Stimulated activated CD8-positive, alpha-beta memory T cell treated with anti-CD3 and anti-CD28 coated beads, Interleukin-12 subunit alpha, Interleukin-12 subunit beta, amount 100 ng/mL, for 1 hour (primary cell): ENCODE data around the gene MED31.
A peak's percentile ranks its signal among the peaks of the same experiment; 100 is the strongest.
"Not testable (repeated sequence)": the region's sequence is repeated elsewhere in the genome, so short reads cannot be mapped to it uniquely, and the experiment has no call there.

ENCODE experiments used
- DNase-seq: peaks from one replicate; pipeline ENCODE4 v3.0.0-alpha.2; 2020; ENCODE audit warnings: low read depth

The MED31 gene

DNA sequence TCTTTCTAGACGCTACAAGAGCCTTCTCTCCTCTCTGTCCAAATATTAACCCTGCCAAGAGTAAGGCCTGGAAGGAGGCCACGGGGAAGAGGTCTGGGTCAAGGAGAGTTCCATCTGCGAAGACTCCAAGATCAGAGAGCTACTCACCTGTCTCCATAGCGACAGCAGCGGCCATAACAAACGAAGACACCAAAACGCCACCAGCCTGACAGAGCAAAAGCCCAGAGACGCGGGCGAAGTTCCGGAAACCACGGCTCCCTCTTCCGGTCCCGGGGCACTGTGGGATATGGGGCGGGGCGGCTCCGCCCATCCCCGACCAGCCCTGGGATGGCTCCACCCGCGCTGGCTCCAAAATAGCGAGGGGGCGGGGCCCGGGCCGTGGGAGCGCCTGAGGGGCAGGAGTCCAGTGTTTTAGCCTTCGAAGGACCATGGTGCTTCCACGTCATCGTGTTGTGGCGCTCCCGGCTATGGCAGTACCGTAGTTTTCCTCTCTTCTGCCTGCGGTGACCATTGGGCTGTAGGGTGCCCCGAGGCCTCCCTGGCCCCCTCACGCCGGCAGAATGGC is at the start of gene MED31, which contains the start of gene C17orf100:
TSS of gene MED31 (minus strand) at position 252 of the 565 bp plus-strand sequence. CDS start at position 175, 77 bp downstream.
TSS of gene C17orf100 (plus strand) at position 409 of the 565 bp plus-strand sequence. CDS start at position 561, 152 bp downstream.
- DNase-seq: peak; percentile 89

DNA sequence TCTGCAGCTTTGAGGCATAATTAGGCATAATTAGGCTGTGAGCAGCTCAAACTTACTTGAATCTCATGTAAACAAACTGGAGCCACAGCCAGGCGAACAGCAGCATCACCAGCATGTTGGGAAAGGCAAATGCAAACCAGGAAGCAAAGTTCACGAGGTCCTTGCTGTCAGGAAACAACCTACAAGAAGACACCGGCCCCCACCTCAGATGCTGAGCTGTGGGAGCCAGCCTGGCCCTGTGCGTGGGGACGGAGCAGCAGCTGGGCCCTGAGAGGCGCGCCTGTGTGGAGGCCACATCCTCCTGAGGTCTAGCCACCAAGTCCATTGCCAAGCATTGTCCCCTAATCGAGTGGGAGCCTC is 49.5 kb upstream of the MED31 start:
- DNase-seq: no peak

DNA sequence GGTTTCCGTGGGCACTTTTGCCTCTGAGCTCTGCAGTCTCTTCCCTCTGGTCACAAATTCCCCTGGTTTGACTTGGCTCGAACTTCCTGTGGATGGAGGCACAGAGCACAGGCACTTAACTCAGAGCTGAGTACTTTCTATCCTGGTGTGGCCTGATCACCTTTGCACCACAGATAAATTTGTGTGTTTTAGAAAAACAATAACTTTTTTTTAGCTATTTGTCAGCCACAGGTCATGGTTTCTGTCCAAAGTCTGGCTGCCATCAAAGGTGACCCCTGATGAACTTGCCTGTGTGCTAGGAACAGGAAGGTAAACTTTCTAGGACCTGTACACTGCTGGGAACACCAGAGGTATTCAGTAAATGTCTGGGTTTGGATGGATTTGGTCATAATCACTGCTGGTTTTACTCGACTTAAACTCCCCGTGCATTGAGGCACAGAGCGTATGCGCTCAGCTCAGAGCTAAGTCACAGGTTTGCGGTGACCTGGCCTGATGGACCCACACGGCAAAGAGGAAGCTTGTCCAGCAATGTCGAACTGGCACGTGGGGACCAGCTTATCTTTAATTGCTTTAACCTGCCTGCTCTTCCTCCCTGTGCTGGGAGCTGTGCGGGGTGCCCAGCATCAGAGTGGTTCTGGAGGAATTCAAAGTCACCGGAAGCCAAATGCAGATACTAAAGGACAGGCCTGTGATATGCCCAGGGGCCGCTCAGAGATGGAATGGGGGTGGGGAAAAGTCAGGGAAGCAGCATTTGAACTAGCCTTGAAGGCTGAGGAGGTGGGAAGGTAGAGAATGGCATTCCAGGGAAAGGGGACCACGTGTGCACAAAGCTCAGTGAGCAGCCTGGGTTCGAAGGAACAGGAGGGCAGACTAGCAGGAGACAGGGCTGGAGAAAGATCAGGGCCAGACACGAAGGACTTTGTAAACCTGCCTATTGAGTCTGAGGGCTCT is 48.9 kb upstream of the MED31 start:
- no peak for DNase-seq

DNA sequence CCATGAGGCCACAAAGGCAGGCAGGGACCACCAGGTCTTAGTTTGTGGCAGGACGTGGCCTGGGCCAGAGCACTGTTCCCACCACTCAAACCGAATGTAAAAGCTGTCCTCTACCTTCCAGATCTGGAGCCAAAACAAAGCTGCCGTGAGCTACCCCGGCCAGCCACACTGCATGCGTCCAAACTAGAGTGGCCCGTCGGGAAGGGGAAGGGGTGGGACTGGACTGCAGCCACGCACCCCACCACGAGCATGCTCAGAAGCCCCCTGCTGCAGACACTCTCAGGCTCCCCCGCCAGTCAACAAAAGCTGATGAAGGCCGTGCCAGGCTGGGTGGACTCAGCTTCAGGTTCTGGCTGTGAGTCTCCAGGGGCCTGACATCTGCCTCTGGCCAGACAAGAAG is 46.6 kb upstream of the MED31 start:
- DNase-seq: no peak

DNA sequence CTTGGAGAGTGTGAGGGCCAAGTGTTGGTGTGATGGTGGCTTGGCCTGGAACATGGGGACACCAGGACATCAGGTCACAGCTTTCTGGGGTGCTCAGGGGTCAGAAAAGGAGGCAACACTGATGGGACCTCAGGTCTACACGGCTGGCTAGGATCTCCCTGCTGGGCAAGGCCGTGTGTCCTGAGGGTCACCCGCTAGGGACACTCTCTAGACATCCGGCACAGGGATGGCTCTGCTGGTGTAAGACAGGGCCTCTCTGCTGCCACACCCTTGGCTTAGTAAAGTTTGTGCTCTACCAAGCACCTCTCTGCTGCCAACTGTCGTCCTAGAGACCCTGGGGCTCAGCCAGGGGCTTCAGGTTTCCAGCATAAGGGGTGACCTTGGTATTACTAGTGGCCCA is 45.5 kb upstream of the MED31 start:
- no peak for DNase-seq

DNA sequence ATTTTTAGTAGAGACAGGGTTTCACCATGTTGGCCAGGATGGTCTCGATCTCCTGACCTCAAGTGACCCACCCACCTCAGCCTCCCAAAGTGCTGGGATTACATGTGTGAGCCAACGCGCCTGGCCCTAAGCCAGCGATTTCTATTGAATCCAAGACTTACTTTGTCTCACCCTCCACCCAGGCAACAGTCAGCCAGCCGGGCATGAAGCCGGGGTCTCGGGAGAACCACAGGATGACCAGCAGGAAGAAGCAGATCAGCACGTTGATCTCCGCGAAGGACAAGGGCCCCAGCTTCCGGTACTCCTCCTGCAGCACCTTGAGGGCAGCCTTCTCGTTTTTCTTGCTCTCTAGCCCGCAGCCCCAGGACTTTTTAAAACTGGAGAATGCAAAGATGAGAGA is 44.2 kb upstream of the MED31 start:
- DNase-seq: no peak

DNA sequence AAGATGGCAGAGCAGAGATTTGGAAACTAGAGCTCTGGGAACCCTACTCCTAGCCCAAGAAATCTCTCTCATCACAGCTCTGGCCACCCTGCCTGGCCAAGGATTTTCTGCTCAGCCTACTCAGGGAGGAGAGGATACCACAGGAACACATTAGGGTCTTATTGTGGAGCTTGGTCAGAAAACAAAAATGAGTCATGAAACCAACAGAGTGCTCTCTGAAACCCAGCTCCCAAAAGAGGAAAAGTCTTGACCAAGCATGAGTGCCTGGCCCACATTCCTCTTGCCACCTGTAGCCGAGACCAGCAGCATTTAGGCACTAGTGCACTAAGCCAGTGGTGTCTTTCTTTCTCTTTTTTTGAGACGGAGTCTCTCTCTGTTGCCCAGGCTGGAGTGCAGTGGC is 43.6 kb upstream of the MED31 start:
- no peak for DNase-seq

DNA sequence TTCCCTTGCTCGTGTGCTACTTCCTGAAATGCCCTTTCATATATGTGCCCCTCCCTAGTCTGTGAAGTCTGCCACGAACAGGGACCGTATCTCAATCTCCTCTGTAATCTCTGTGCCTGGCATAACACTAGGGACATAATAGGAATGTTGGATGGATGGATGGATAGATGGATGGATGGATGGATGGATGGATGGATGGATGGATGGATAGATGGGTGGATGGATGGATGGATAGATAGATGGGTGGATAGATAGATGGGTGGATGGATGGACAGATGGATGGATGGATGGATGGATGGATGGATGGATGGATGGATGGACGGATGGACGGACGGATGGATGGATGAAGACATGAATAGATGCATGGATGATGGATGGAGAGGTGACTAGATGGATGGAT is 40.6 kb upstream of the MED31 start:
- not testable (repeated sequence) for DNase-seq

DNA sequence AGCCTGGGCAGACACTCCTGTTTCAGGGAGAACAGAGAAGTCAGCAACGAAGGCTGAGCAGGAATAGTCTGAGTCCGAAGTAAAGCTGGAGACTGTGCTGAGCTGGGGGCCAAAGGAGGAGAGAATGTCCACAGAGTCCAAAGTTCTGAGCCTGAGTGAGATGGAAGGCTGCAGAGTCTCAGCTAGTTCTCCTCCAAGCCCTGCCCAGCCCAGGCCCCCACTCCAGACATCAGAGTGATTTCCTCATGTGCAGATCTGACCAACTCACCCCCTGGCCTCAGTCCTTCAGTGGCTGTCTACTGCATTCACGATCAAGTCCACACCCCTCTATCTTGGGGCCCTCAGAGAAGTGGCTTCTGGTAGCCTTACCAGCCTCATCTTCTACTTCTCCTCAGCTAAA is 40.1 kb upstream of the MED31 start:
- DNase-seq: no peak

DNA sequence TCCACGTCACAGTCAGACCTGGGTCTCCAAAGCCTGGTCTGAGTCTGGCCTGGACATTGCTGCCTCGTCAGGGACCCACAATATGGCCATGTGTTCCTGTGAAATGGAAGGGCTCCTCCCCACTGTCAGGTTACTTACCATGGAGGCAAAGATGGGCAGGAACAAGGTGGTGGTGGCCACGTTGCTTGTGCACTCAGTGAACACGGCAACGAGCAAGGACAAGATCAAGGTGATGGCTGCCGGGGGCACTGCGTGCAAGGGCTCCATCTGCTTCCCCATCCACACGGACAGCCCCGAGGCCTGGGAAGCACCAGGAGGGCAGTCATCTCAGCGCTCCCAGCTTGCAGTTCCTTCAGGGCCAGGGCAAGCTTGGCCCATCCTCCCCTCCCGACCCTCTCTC is 39.2 kb upstream of the MED31 start:
- DNase-seq: no peak

DNA sequence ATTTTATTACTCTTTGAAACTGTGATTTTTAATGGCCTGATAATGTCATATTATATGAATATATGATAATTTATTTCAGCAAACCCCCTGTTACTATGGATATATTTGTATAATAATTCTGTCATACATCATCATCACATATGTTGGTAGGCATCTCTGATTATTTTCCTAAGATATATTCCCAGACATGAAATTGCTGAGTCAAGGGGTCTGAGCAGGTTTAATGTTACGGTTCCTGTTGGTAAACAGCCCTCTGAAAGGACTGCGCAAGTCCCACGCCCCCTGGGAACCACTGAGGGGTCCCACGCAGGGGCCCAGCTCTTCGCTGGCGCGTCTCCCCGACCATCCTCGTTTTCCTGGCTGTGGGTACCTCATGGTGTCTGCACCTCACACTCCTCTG is 37.5 kb upstream of the MED31 start:
- DNase-seq: no peak

DNA sequence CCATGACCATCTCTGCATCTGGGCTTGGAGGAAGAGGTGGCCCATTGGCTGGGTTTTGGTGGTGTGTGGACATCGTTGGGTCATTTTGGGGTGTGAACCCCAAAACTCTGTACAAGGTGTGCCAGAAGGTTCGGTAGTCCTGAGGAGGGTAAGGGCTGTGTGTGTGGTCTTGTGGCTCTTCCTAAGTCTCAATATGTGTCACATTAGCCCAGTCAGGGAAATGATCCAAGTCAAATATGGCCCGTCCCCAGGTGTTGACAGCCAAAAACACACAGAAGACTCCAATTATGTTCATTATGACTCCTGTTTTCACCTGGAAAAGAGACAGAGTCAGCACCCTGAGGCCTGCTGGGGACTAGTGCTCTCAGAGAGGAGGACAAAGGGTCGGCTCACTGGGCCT is 34.6 kb upstream of the MED31 start:
- no peak for DNase-seq

DNA sequence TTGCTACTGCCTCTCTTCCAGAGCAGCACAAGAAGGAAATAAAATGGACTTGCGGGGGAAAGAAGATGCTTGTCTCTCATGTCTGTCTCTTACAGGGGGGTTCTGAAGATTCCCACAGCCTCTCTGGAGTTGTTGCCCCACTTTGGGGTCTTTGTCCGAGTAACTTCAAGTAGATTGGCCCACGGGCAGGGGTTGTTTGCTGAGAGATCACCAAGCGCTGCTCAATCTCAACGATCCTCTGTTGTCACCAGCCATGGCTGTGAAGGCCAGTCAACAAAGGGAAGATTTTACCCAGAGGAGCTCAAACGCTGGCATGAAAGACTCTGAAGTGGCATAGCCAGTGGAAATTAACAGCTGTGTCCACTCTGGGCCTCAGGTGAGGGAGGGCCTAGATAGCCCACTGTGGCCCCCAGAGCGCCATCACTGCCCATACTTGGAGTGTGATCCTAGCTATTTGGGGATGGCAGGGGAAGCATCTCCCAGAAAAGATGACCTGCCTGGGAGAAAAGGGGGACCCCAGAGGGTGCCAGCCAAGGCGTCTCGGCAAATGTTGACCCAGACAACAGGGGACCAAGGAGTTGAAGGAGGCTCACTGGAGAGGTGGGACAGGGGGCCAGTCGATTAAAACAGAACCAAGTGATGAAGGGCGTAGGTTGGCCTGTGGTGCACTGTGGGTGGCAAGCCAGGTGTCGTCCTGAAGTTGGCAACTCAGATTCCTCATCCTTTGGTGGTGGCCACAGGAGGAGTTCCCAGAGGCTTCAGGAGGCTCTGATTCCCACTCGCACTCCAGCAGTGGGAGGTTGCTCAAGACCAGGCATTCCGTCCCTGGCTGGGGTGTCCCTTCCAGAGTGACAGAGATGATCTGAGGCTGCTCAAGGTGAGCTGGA is 33.7 kb upstream of the MED31 start:
- no peak for DNase-seq

DNA sequence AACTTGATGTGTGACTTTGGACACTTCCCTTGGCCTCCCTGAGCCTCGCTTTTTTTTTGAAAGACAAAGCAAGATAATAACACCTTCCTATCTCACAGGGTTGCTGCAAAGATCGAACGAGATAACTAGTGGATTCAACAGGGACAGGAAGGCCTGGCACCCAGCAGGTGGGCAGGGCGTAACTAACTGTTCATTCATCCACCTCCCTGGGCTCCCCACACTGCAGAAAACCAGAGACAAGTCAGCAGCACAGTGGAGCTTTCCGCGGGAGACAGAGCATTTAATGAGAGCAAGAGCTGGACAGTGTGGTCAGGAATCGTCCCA is 33.0 kb upstream of the MED31 start:
- no peak for DNase-seq

DNA sequence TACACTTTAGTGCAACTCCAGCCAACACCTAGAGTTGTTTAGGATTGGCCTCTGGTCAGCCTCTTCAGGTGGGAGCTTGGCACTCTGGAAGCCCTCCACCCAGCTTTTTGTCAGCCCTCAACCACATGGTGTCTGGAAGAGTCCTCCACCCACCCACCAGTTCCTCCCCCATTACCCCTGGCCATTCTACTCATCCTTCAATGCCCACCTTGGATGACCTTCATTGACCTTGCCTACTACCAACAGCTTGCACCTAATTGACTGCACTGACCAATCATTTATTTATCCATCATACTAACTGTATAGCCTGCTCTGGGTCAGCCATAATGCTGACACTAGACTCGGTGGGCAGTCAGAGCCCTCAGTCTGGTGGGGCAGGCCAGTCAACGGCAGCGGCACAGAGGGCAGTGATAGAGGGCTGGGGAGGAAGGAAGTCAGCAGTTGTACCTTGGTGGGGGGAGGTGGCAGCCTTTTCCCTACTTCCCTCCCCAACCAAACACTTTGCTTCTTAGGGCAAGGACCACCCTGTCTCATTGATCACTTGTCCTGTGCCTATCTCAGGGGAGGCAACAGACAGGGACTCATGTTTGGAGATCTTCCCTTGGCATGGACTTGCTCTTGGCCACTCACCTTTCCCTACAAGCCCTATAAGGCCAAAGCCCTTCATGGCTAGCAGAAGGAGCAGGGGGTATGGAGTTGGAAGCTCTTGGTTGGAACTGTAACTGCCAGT is 32.5 kb upstream of the MED31 start:
- DNase-seq: no peak

DNA sequence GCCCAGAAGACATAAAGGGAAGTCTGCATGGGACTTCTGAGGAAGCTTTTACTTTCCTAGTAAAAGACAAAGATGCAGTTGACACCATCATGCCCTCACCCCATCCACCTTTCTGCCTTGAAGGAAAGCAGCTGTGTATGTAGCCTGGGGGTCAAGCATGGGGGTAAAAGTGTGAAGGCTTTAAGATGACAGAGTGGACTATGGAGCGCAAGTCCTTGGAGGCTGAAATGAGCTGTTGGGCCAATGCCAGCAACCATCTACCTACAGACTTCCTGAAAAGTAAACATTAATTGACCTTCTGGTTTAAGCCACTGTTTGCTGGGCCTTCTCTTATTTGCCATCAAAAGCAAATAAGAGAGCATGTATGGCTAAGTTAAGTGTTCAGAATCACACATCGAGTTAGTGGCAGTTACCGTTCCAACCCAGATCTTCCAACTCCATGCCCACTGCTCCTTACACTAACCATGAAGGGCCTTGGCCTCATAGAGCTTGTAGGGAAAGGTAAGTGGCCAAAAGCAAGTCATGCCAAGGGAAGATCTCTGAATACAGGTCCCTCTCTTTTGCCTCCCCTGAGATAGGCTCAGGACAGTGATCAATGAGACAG is 31.8 kb upstream of the MED31 start:
- no peak for DNase-seq

DNA sequence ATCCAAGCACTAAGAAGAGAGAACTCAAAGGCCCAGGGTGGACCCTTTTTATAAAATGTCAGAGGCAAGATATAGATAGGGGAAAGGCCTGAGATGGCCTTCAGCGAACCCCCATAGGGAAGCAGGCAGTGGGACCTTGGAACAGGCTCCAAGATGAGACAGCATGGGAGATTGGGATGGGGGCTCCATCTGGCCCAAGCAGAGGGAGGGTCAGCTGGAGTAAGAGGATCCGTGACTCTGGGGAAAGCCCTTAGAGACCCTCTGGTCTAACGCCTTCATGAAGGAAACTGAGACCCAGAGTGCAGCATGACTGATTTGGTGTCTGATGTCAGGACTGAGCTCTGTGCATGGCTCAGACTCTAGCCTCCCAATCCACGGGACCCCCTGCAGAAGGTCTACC is 30.9 kb upstream of the MED31 start:
- DNase-seq: no peak

DNA sequence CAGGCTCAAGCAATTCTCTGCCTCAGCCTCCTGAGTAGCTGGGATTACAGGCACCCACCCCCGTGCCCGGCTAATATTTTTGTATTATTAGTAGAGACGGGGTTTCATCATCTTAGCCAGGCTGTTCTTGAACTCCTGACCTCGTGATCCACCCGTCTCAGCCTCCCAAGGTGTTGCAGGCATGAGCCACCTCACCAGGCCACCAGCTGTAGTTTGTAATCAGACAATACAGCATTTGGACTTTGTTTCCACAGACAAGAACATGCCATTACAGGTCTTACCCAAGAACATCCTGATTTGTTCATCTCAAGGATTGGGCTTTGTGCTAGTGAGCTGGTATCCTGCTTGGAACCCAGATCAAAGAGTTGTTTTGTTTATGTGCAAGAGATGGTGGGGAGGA is 30.3 kb upstream of the MED31 start:
- no peak for DNase-seq

DNA sequence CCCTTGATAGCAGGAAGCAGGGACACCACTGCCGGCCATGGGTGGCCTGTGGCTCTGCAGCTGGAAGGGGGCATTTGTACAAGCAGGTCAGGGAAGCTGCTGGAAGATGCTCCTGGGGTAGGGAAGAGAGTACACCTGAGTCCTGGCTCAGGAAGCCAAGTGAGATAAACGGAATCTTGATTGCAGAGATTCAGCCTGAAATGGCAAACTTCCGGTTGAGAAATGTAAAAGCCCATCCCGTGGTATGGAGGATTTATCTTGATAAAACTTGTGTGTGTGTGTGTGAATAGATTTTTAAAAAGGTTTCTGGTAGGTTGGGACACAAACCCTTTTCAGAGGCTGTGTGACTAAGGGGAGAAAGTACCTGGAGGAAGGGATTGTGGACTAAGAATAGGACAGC is 29.8 kb upstream of the MED31 start:
- no peak for DNase-seq

DNA sequence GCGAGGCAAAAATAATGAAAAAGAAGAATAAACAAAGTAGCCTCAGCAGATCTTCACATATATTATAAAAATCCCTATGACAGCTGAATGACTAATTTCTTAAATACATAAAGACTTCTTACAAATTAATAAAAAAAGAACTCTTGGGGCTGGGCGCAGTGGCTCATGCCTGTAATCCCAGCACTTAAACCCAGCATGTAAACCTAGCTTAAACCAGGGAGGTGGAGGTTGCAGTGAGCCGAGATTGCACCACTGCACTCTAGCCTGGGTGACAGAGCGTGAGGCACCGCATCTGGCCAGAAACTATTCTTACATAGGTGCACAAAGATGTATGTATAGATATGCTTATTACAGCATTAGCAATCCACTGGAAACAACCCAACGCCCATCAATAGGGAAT is 27.8 kb upstream of the MED31 start:
- DNase-seq: no peak

DNA sequence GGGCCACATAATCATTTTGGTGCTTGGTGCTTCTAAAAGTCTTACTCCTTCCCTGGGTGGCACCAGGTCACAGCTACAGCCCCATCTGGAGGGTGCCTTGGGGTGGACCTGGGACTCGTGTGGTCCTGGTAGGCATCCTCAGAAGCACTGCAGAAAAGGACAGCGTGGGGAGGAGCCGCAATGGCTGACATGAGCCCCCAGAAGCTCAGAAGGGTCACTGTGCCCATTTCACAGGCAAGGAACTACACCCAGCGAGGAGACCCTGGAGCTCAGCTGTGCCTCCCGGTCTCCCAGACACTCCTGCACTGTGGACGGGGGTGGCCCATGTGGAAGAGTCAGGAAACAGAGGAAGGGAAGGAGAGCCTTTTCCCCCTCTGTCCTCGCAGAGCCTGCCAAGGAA is 26.5 kb upstream of the MED31 start:
- no peak for DNase-seq
